GM19438 (cell line): ENCODE measurements around the gene SLC12A2.
A peak's percentile ranks its signal among the peaks of the same experiment; 100 is the strongest.

Experiments used
- ATAC-seq: cut with Tn5 transposase; IDR thresholded peaks from one replicate; pipeline ENCODE4 v1.9.1; 2021; ENCODE audit warnings: low read depth; ENCODE audit not compliant: unreplicated experiment

Gene SLC12A2

GRCh38 chr5:128156521-128156920, 73.0 kb downstream of the SLC12A2 start:
- ATAC-seq, result no peak

- no peak for ATAC-seq
These were observed 74.8 kb downstream of the SLC12A2 start for GRCh38 chr5:128158342-128158741.

- no peak for ATAC-seq
These were observed 80.4 kb downstream of the SLC12A2 start for GRCh38 chr5:128163991-128164390.

GRCh38 chr5:128169401-128170017, 85.9 kb downstream of the SLC12A2 start:
- ATAC-seq, result no peak

GRCh38 chr5:128172102-128172501, 88.5 kb downstream of the SLC12A2 start:
- ATAC-seq, result no peak

- ATAC-seq, result no peak
These were observed 91.4 kb downstream of the SLC12A2 start for GRCh38 chr5:128174951-128175350.

- ATAC-seq, result no peak
These were observed 108.8 kb downstream of the SLC12A2 start for GRCh38 chr5:128192368-128192767.

- no peak for ATAC-seq
These were observed 110.3 kb downstream of the SLC12A2 start for GRCh38 chr5:128193665-128194390.

- ATAC-seq, result no peak
These were observed 111.8 kb downstream of the SLC12A2 start for GRCh38 chr5:128195316-128195715.

- no peak for ATAC-seq
These were observed 112.5 kb downstream of the SLC12A2 start for GRCh38 chr5:128196080-128196479.

- ATAC-seq, result no peak
These were observed 113.2 kb downstream of the SLC12A2 start for GRCh38 chr5:128196791-128197190.

- peak; percentile 51 for ATAC-seq
These were observed 114.4 kb downstream of the SLC12A2 start for GRCh38 chr5:128197896-128198522.

GRCh38 chr5:128199104-128199503, 115.5 kb downstream of the SLC12A2 start:
- ATAC-seq, result no peak

GRCh38 chr5:128199611-128200010, 116.0 kb downstream of the SLC12A2 start:
- ATAC-seq, result no peak

- ATAC-seq, result peak; percentile 84
These were observed 117.7 kb downstream of the SLC12A2 start for GRCh38 chr5:128201065-128201926.

GRCh38 chr5:128202320-128202719, 118.8 kb downstream of the SLC12A2 start:
- ATAC-seq, result no peak

GRCh38 chr5:128208436-128208835, 124.9 kb downstream of the SLC12A2 start:
- ATAC-seq, result no peak

GRCh38 chr5:128212191-128212806, 128.7 kb downstream of the SLC12A2 start:
- no peak for ATAC-seq

- ATAC-seq, result peak; percentile 59
These were observed 129.8 kb downstream of the SLC12A2 start for GRCh38 chr5:128213340-128213739.

GRCh38 chr5:128213833-128214232, 130.3 kb downstream of the SLC12A2 start:
- ATAC-seq, result no peak
